IMR-90 (cell line): ENCODE results near the gene HBZ. TPM values are rescaled to one million over a fixed set of nuclear protein-coding genes. Genes with fewer than 3 reads are reported as not detected.
A peak's percentile ranks its signal among the peaks of the same experiment; 100 is the strongest.

Source experiments
- ATAC-seq: fragments of 200-7000 bp; cut with Tn5 transposase; 2 replicates; pipeline ENCODE4 v1.9.1; 2020; ENCODE audit warnings: low read depth, mild to moderate bottlenecking, moderate library complexity
- BruUV-seq: library from RNA; stranded (reverse); fragments of 400-500 nt; replicated peaks from 2 replicates; lab custom pipeline; 2021; lab: Mats Ljungman, UMichigan
- CTCF ChIA-PET: fragments of 300-600 bp; formaldehyde crosslinking; extraction: SDS; loops from one replicate; lab custom pipeline; 2021; ENCODE audit warnings: antibody characterized with exemption; lab: Yijun Ruan, JAX
- POLR2A ChIA-PET: fragments of 300-600 bp; sonication (Branson Sonifier 250); formaldehyde crosslinking; loops from one replicate; lab custom pipeline; 2022; ENCODE audit warnings: antibody characterized with exemption; ENCODE audit not compliant: unreplicated experiment; lab: Charles Lee
- DNase-seq: peaks from one replicate; pipeline ENCODE4 v3.0.0; 2013
- H2AFZ ChIP-seq: replicated peaks from 2 replicates; pipeline ENCODE3; 2013; ENCODE audit warnings: low read length, mild to moderate bottlenecking; ENCODE audit not compliant: poor library complexity
- H2AK5ac ChIP-seq: 2 replicates; pipeline ENCODE4 v1.6.1; 2013; ENCODE audit warnings: low read depth, low read length, inconsistent platforms
- H2AK9ac ChIP-seq: replicated peaks from 2 replicates; pipeline ENCODE3; 2013; ENCODE audit warnings: mild to moderate bottlenecking, low read depth, low read length, moderate library complexity; ENCODE audit not compliant: poor library complexity
- H2BK120ac ChIP-seq: 2 replicates; pipeline ENCODE4 v1.6.1; 2013; ENCODE audit warnings: low read depth, low read length, inconsistent platforms
- H2BK15ac ChIP-seq: 3 replicates; pipeline ENCODE4 v1.6.1; 2013; ENCODE audit warnings: low read depth, low read length, inconsistent platforms
- H2BK20ac ChIP-seq: 2 replicates; pipeline ENCODE4 v1.6.1; 2013; ENCODE audit warnings: low read depth, mild to moderate bottlenecking, inconsistent platforms, low read length, moderate library complexity
- H2BK5ac ChIP-seq: 2 replicates; pipeline ENCODE4 v1.6.1; 2013; ENCODE audit warnings: mild to moderate bottlenecking, low read depth, low read length, inconsistent platforms; ENCODE audit not compliant: poor library complexity, severe bottlenecking
- H3K14ac ChIP-seq: replicated peaks from 2 replicates; pipeline ENCODE4 v1.6.1; 2013; ENCODE audit warnings: low read depth, low read length, inconsistent platforms
- H3K18ac ChIP-seq: 2 replicates; pipeline ENCODE4 v1.6.1; 2013; ENCODE audit warnings: low read depth, low read length, control low read depth
- H3K23ac ChIP-seq: 2 replicates; pipeline ENCODE4 v1.6.1; 2013; ENCODE audit warnings: low read depth, low read length, inconsistent platforms
- H3K27ac ChIP-seq: 2 replicates; pipeline ENCODE4 v1.5.1; 2013; ENCODE audit warnings: mild to moderate bottlenecking, control low read depth, low read length; ENCODE audit not compliant: insufficient read depth
- H3K27me3 ChIP-seq: 2 replicates; pipeline ENCODE4 v1.6.1; 2013; ENCODE audit warnings: low read length; ENCODE audit not compliant: control insufficient read depth, insufficient read depth
- H3K36me3 ChIP-seq: 2 replicates; pipeline ENCODE4 v1.6.1; 2013; ENCODE audit warnings: low read length, mixed read lengths; ENCODE audit not compliant: control insufficient read depth, insufficient read depth
- H3K4ac ChIP-seq: 2 replicates; pipeline ENCODE4 v1.6.1; 2013; ENCODE audit warnings: low read depth, low read length, inconsistent platforms
- H3K4me1 ChIP-seq: 2 replicates; pipeline ENCODE4 v1.6.1; 2013; ENCODE audit warnings: low read length, mixed read lengths; ENCODE audit not compliant: control insufficient read depth, insufficient read depth
- H3K4me2 ChIP-seq: 2 replicates; pipeline ENCODE4 v1.6.1; 2013; ENCODE audit warnings: low read depth, mild to moderate bottlenecking, control low read depth, low read length, moderate library complexity
- H3K4me3 ChIP-seq: 2 replicates; pipeline ENCODE4 v1.5.1; 2013; ENCODE audit warnings: low read depth, mild to moderate bottlenecking, control low read depth, low read length, moderate library complexity; ENCODE audit not compliant: insufficient read depth
- H3K56ac ChIP-seq: 2 replicates; pipeline ENCODE4 v1.6.1; 2013; ENCODE audit warnings: low read length, inconsistent platforms; ENCODE audit not compliant: insufficient read depth; ENCODE audit errors: extremely low read depth
- H3K79me1 ChIP-seq, 2 experiments: 2 replicates each; pipeline ENCODE4 v1.6.1; 2013; ENCODE audit warnings: low read length in 2 of 2, inconsistent platforms in 1 of 2, low read depth in 1 of 2
- H3K9ac ChIP-seq: 2 replicates; pipeline ENCODE4 v1.6.1; 2013; ENCODE audit warnings: low read depth, low read length, control low read depth
- H3K9me1 ChIP-seq: 2 replicates; pipeline ENCODE4 v1.6.1; 2013; ENCODE audit warnings: low read length, inconsistent platforms; ENCODE audit not compliant: insufficient read depth
- H3K9me3 ChIP-seq: 2 replicates; pipeline ENCODE4 v1.6.1; 2013; ENCODE audit warnings: low read length; ENCODE audit not compliant: control insufficient read depth, insufficient read depth
- H4K20me1 ChIP-seq: 2 replicates; pipeline ENCODE4 v1.6.1; 2013; ENCODE audit warnings: low read length, inconsistent platforms; ENCODE audit not compliant: insufficient read depth
- H4K5ac ChIP-seq: 2 replicates; pipeline ENCODE4 v1.6.1; 2013; ENCODE audit warnings: mild to moderate bottlenecking, low read depth, low read length, control low read depth
- H4K8ac ChIP-seq, 2 experiments: 2 replicates each; pipeline ENCODE4 v1.6.1; 2013; ENCODE audit warnings: low read depth in 2 of 2, low read length in 2 of 2, control low read depth in 1 of 2, inconsistent platforms in 1 of 2
- H4K91ac ChIP-seq: 2 replicates; pipeline ENCODE4 v1.6.1; 2013; ENCODE audit warnings: low read depth, low read length, inconsistent platforms; ENCODE audit not compliant: insufficient read depth
- BHLHE40 ChIP-seq: fragments of 150-350 bp; IDR thresholded peaks from 2 replicates; pipeline ENCODE4 v1.6.1; 2016; ENCODE audit warnings: mild to moderate bottlenecking, low read depth, low read length
- CEBPB ChIP-seq: IDR thresholded peaks from 2 replicates; pipeline ENCODE4 v1.6.1; 2012; ENCODE audit warnings: low read depth, low read length, improper control_type of control experiment
- CHD1 ChIP-seq: IDR thresholded peaks from 2 replicates; pipeline ENCODE4 v1.6.1; 2012; ENCODE audit warnings: low read depth, low read length, improper control_type of control experiment
- ELK1 ChIP-seq: fragments of 150-350 bp; IDR thresholded peaks from 2 replicates; pipeline ENCODE4 v1.6.1; 2016; ENCODE audit warnings: low read depth, mild to moderate bottlenecking, low read length, moderate library complexity, borderline replicate concordance
- FOS ChIP-seq: fragments of 150-350 bp; IDR thresholded peaks from 2 replicates; pipeline ENCODE4 v1.6.1; 2016; ENCODE audit warnings: low read depth, low read length
- MAFK ChIP-seq: IDR thresholded peaks from 2 replicates; pipeline ENCODE4 v1.6.1; 2012; ENCODE audit warnings: low read depth, low read length, improper control_type of control experiment
- MAZ ChIP-seq: IDR thresholded peaks from 2 replicates; pipeline ENCODE4 v1.6.1; 2012; ENCODE audit warnings: low read depth, mild to moderate bottlenecking, low read length, improper control_type of control experiment, moderate library complexity, borderline replicate concordance
- MXI1 ChIP-seq: IDR thresholded peaks from 2 replicates; pipeline ENCODE4 v1.6.1; 2012; ENCODE audit warnings: low read depth, mild to moderate bottlenecking, low read length, moderate library complexity, borderline replicate concordance
- POLR2A ChIP-seq: IDR thresholded peaks from 2 replicates; pipeline ENCODE4 v1.6.1; 2012; ENCODE audit warnings: mild to moderate bottlenecking, low read depth, low read length
- RAD21 ChIP-seq: IDR thresholded peaks from 2 replicates; pipeline ENCODE4 v1.6.1; 2012; ENCODE audit warnings: low read length, improper control_type of control experiment
- RCOR1 ChIP-seq: IDR thresholded peaks from 2 replicates; pipeline ENCODE4 v1.6.1; 2012; ENCODE audit warnings: mild to moderate bottlenecking, low read length, improper control_type of control experiment; ENCODE audit not compliant: insufficient replicate concordance
- SMC3 ChIP-seq: fragments of 150-350 bp; IDR thresholded peaks from 2 replicates; pipeline ENCODE4 v1.6.1; 2016; ENCODE audit warnings: low read depth, mild to moderate bottlenecking, antibody characterized with exemption, low read length, moderate library complexity
- USF2 ChIP-seq: fragments of 150-350 bp; IDR thresholded peaks from 2 replicates; pipeline ENCODE4 v1.6.1; 2017; ENCODE audit warnings: mild to moderate bottlenecking, antibody characterized with exemption, low read length, low read depth
- WGBS, 2 experiments: methylation state at CpG; one replicate each; pipeline versions ENCODE4 v1.1.5 to v1.1.7; 2013; ENCODE audit warnings: missing lambda C conversion rate in 2 of 2; ENCODE audit not compliant: insufficient read length in 1 of 2; ENCODE audit errors: extremely low coverage in 2 of 2; 5-methylcytosine and 5-hydroxymethylcytosine counted together
- dilution Hi-C: fragments of 300-500 bp; cut with HindIII; formaldehyde crosslinking; loops from one replicate; pipeline ENCODE4 v1.14.3; 2018; ENCODE audit warnings: low sequenced_read_pairs; ENCODE audit not compliant: unreplicated experiment
- in situ Hi-C: fragments of 300-500 bp; cut with MboI; formaldehyde crosslinking; loops from 3 replicates; pipeline ENCODE4 v1.14.3; 2019; ENCODE audit warnings: low sequenced_read_pairs, inconsistent platforms, mixed read lengths
- intact Hi-C: fragments of 100-400 bp; cut with micrococcal nuclease; formaldehyde crosslinking; loops from 2 replicates; pipeline ENCODE4 v1.10.0; 2022
- polyA plus RNA-seq, 3 experiments: library from polyadenylated mRNA; depleted of rRNA; stranded (reverse); fragments of >200 nt; gene quantifications; 2 replicates each; pipeline ENCODE4 v1.2.3, GENCODE V29; 2012; ENCODE audit warnings: low replicate concordance in 1 of 3
- total RNA-seq: library from RNA; depleted of rRNA; stranded (reverse); fragments of >200 nt; gene quantifications from 2 replicates; pipeline ENCODE4 v1.2.3, GENCODE V29; 2012
- TF ChIP-seq, protein P1 (sequence below): conservative IDR thresholded peaks from 2 replicates; pipeline ENCODE4 v1.5.1; 2012; ENCODE audit warnings: mild to moderate bottlenecking, low read depth, low read length, improper control_type of control experiment

Gene HBZ
- total and polyA plus RNA-seq, 2 of the 4 experiments (the other 2 are of a cell fraction), result not detected

GRCh38 chr16:149024-149660 lies 3.3 kb upstream of the HBZ start:
- Histone ChIP-seq H3K4ac (peak overlapping the region; percentile 68), H2BK20ac (peak overlapping the region; percentile 42; the same call in 1 of the 2 replicates), H3K27ac (no peak overlapping the region), H4K8ac (no peak overlapping the region), H3K27me3 (no peaks in the 10 kb centered on the region; the same call in 1 of the 2 replicates), H3K4me1 (peaks cover 8% of the 10 kb centered on the region; the same call in 1 of the 2 replicates), H2BK5ac (no peak overlapping the region), H2BK120ac (peak overlapping the region; percentile 39; the same call in 1 of the 2 replicates), H3K9me3 (no peaks in the 10 kb centered on the region), H2AFZ (peak overlapping the region; percentile 66), H2AK5ac (peak overlapping the region; percentile 56; the same call in 1 of the 2 replicates), H2BK15ac (no peak overlapping the region), H3K14ac (peak overlapping the region; percentile 54; the same call in 1 of the 2 replicates), H3K79me1 (no peaks in the 10 kb centered on the region), H4K91ac (0 out of 2 replicates have a peak overlapping the region, but pooled peaks have one; percentile 22), H3K56ac (no peak overlapping the region), H3K36me3 (no peaks in the 10 kb centered on the region), H3K9me1 (peaks cover 6% of the 10 kb centered on the region; the same call in 1 of the 2 replicates), H4K20me1 (no peaks in the 10 kb centered on the region), H3K23ac (no peak overlapping the region; the same call in 1 of the 2 replicates), H3K9ac (no peak overlapping the region), H3K4me2 (peak overlapping the region; percentile 18; the same call in 1 of the 2 replicates), H4K5ac (no peak overlapping the region), H3K4me3 (no peak overlapping the region), H3K18ac (no peak overlapping the region), H2AK9ac (peak overlapping the region; percentile 61)
- ATAC-seq (peak; percentile 83), DNase-seq (peak; percentile 52)
- no TSS peak for BruUV-seq
- ChIA-PET POLR2A (interaction anchor here (1.0 kb wide), 1 partner anchor 42 kb away, joined by 3 read pairs; no protein-coding TSS in a partner anchor), CTCF (interaction anchor here (1.3 kb wide), 1 partner anchor 52 kb away, joined by 4 read pairs; no protein-coding TSS in a partner anchor)
- intact Hi-C loops (no loop called here), in situ Hi-C loops (no loop called here), dilution Hi-C loops (no loop called here)
- WGBS, 2 experiments, result 40% methylated on average over 5 of the region's 9 CpGs; no CpG with 5 or more reads in 1 of the 2 experiments
- no peak for TF ChIP-seq SMC3
- TF ChIP-seq FOS, result no peak
- TF ChIP-seq, protein P1, sequence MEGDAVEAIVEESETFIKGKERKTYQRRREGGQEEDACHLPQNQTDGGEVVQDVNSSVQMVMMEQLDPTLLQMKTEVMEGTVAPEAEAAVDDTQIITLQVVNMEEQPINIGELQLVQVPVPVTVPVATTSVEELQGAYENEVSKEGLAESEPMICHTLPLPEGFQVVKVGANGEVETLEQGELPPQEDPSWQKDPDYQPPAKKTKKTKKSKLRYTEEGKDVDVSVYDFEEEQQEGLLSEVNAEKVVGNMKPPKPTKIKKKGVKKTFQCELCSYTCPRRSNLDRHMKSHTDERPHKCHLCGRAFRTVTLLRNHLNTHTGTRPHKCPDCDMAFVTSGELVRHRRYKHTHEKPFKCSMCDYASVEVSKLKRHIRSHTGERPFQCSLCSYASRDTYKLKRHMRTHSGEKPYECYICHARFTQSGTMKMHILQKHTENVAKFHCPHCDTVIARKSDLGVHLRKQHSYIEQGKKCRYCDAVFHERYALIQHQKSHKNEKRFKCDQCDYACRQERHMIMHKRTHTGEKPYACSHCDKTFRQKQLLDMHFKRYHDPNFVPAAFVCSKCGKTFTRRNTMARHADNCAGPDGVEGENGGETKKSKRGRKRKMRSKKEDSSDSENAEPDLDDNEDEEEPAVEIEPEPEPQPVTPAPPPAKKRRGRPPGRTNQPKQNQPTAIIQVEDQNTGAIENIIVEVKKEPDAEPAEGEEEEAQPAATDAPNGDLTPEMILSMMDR, result no peak
- TF ChIP-seq RCOR1, result no peak
- TF ChIP-seq MXI1, result no peak
- no peak for TF ChIP-seq MAZ
- TF ChIP-seq BHLHE40, result no peak
- TF ChIP-seq MAFK, result no peak
- no peak for TF ChIP-seq ELK1
- no peak for TF ChIP-seq USF2
- no peak for TF ChIP-seq CHD1
- no peak for TF ChIP-seq CEBPB
- no peak for TF ChIP-seq POLR2A
- no peak for TF ChIP-seq RAD21
